Loucy (cell line): ENCODE data around the gene SEPTIN6.

Source experiments
- H2AFZ ChIP-seq: fragments of 200-600 bp; sonication (generic); 2 replicates; pipeline ENCODE4 v1.6.0; 2016; ENCODE audit warnings: antibody characterized with exemption, mild to moderate bottlenecking, low read length, moderate library complexity
- H3F3A ChIP-seq: fragments of 200-600 bp; 2 replicates; pipeline ENCODE4 v1.6.0; 2016; ENCODE audit warnings: antibody characterized with exemption, low read depth, mild to moderate bottlenecking
- H3K27me3 ChIP-seq: fragments of 200-600 bp; sonication (generic); 2 replicates; pipeline ENCODE4 v1.6.1; 2014; ENCODE audit warnings: low read length, mild to moderate bottlenecking; ENCODE audit not compliant: insufficient read depth, poor library complexity, severe bottlenecking
- H3K36me3 ChIP-seq: fragments of 200-600 bp; sonication (generic); 2 replicates; pipeline ENCODE4 v1.6.1; 2016; ENCODE audit warnings: low read length; ENCODE audit not compliant: insufficient read depth
- H3K4me1 ChIP-seq: fragments of 200-600 bp; sonication (generic); 2 replicates; pipeline ENCODE4 v1.5.1; 2014; ENCODE audit warnings: low read length, mild to moderate bottlenecking; ENCODE audit not compliant: insufficient read depth, poor library complexity, severe bottlenecking
- H3K4me2 ChIP-seq: fragments of 200-600 bp; sonication (generic); 2 replicates; pipeline ENCODE4 v1.6.0; 2014; ENCODE audit warnings: antibody characterized with exemption, low read length, low read depth, mild to moderate bottlenecking; ENCODE audit not compliant: poor library complexity, severe bottlenecking
- H3K4me3 ChIP-seq: fragments of 200-600 bp; sonication (generic); 2 replicates; pipeline ENCODE4 v1.5.1; 2014; ENCODE audit warnings: low read length, mild to moderate bottlenecking, mixed read lengths; ENCODE audit not compliant: poor library complexity, severe bottlenecking
- H3K79me2 ChIP-seq: fragments of 200-600 bp; sonication (generic); 2 replicates; pipeline ENCODE4 v1.6.1; 2014; ENCODE audit warnings: low read length; ENCODE audit not compliant: insufficient read depth
- H3K9ac ChIP-seq: fragments of 200-600 bp; sonication (generic); 2 replicates; pipeline ENCODE4 v1.6.0; 2014; ENCODE audit warnings: mild to moderate bottlenecking, low read depth, low read length, moderate library complexity; ENCODE audit not compliant: poor library complexity, severe bottlenecking
- H3K9me2 ChIP-seq: fragments of 200-600 bp; sonication (generic); replicated peaks from 2 replicates; pipeline ENCODE4 v1.6.1; 2016; ENCODE audit warnings: low read depth, low read length, mixed read lengths
- H3K9me3 ChIP-seq: fragments of 200-600 bp; sonication (generic); 2 replicates; pipeline ENCODE4 v1.6.1; 2014; ENCODE audit warnings: mild to moderate bottlenecking, antibody characterized with exemption, low read length, low read depth; ENCODE audit not compliant: insufficient read depth
- H4K20me1 ChIP-seq: fragments of 200-600 bp; sonication (generic); 2 replicates; pipeline ENCODE4 v1.6.0; 2014; ENCODE audit warnings: antibody characterized with exemption, low read length, mild to moderate bottlenecking; ENCODE audit not compliant: insufficient read depth, poor library complexity, severe bottlenecking
- EZH2phosphoT487 ChIP-seq: fragments of 200-600 bp; IDR thresholded peaks from 2 replicates; pipeline ENCODE4 v1.6.1; 2018; ENCODE audit warnings: antibody characterized with exemption, mild to moderate bottlenecking, moderate library complexity, borderline replicate concordance
- TF ChIP-seq, protein P1 (sequence below): fragments of 200-600 bp; sonication (generic); conservative IDR thresholded peaks from 2 replicates; pipeline ENCODE4 v1.5.1; 2014; ENCODE audit warnings: mild to moderate bottlenecking, antibody characterized with exemption, low read length

Gene SEPTIN6

DNA sequence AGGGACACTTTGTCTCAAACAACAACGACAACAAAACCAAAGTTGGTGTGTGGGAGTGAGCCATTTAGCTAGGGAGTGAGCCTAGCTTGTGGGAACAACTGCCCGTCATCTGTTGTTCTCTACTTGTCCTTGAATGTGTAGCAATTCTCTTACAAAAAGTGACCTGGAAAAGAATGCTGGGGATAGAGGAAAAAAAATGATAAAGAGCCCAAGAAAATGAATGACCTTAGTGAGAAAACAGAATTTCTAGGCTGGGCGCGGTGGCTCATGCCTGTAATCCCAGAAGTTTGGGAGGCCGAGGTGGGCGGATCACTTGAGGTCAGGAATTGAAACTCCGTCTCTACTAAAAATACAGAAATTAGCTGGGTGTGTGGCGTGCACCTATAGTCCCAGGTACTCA is 19.6 kb downstream of the SEPTIN6 start:
- Histone ChIP-seq H3K4me3 (no peak overlapping the region), H3K79me2 (peaks cover 91% of the 10 kb centered on the region), H2AFZ (no peak overlapping the region), H4K20me1 (peaks cover 56% of the 10 kb centered on the region), H3K9me2 (no peaks in the 10 kb centered on the region), H3K36me3 (peaks cover 62% of the 10 kb centered on the region; the same call in 1 of the 2 replicates), H3F3A (peaks cover 7% of the 10 kb centered on the region; the same call in 1 of the 2 replicates), H3K9ac (no peak overlapping the region), H3K4me2 (no peak overlapping the region), H3K4me1 (peaks cover 27% of the 10 kb centered on the region), H3K9me3 (no peaks in the 10 kb centered on the region), H3K27me3 (no peaks in the 10 kb centered on the region)
- TF ChIP-seq, protein P1, sequence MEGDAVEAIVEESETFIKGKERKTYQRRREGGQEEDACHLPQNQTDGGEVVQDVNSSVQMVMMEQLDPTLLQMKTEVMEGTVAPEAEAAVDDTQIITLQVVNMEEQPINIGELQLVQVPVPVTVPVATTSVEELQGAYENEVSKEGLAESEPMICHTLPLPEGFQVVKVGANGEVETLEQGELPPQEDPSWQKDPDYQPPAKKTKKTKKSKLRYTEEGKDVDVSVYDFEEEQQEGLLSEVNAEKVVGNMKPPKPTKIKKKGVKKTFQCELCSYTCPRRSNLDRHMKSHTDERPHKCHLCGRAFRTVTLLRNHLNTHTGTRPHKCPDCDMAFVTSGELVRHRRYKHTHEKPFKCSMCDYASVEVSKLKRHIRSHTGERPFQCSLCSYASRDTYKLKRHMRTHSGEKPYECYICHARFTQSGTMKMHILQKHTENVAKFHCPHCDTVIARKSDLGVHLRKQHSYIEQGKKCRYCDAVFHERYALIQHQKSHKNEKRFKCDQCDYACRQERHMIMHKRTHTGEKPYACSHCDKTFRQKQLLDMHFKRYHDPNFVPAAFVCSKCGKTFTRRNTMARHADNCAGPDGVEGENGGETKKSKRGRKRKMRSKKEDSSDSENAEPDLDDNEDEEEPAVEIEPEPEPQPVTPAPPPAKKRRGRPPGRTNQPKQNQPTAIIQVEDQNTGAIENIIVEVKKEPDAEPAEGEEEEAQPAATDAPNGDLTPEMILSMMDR = no peak
- no peak for TF ChIP-seq EZH2phosphoT487

DNA sequence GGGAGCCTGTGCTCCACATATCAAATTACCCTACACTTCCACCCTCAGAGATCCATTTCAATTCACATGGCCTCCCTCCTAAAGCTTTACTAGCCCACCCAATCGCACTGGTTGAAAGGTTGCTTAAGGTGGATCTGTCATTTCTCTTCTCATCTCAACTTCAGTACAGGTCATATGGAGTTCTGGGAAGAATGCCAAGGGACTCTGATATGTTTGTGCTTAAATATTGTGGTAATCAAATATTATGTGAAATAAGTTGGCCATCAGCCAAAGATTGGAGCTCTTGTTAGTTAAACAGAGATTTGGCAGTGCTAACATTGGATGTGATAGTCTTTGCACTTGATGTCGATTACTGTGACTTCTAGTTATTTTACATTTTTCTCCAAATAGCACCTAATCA is 20.5 kb downstream of the SEPTIN6 start:
- Histone ChIP-seq H3K27me3 (no peaks in the 10 kb centered on the region), H3K9me3 (no peaks in the 10 kb centered on the region), H2AFZ (no peak overlapping the region), H3K4me2 (no peak overlapping the region), H3F3A (peaks cover under 1% of the 10 kb centered on the region; the same call in 1 of the 2 replicates), H3K4me1 (peaks cover 21% of the 10 kb centered on the region), H4K20me1 (peaks cover 58% of the 10 kb centered on the region), H3K36me3 (peaks cover 70% of the 10 kb centered on the region; the same call in 1 of the 2 replicates), H3K9me2 (no peaks in the 10 kb centered on the region), H3K79me2 (peaks cover 94% of the 10 kb centered on the region), H3K4me3 (no peak overlapping the region), H3K9ac (no peak overlapping the region)
- TF ChIP-seq, protein P1 = no peak
- TF ChIP-seq EZH2phosphoT487 = no peak

DNA sequence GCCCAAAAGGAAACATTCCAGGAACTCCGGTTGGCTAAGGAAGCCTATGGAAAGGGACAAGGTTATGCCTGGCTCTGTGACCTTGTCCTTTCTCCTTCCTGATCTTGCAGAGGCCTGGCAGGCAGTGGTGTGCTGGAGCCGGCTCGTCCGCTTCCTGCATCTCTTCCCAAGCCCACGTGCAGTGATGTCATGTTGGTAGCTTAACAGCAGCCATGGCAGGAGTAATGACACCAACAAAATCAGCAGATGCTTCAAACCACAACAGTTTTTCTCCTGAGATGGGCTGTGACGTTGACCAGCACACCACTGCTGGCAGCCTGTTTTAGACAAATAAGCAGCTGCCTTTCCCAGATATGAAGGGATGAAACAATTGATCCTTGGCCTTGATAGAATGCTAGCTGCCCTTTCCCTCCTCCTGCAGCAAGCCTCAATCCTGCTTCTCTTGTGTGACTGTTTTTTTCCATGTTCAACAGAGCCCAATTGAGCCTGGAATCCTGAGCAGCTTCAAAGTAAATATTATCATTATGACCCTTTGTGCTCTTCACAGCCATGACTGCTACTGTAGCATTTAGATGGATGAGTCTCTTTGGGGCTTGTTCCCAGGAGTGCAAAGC is 23.4 kb downstream of the SEPTIN6 start:
- no peak overlapping the region for H3K4me3 ChIP-seq
- H3K27me3 ChIP-seq = no peaks in the 10 kb centered on the region
- TF ChIP-seq, protein P1 = no peak
- TF ChIP-seq EZH2phosphoT487 = no peak
- H3K4me2 ChIP-seq = no peak overlapping the region
- H4K20me1 ChIP-seq = peaks cover 48% of the 10 kb centered on the region
- peaks cover 88% of the 10 kb centered on the region for H3K79me2 ChIP-seq
- no peaks in the 10 kb centered on the region for H3K9me3 ChIP-seq
- no peak overlapping the region for H2AFZ ChIP-seq
- H3F3A ChIP-seq = no peaks in the 10 kb centered on the region
- peaks cover 76% of the 10 kb centered on the region; the same call in 1 of the 2 replicates for H3K36me3 ChIP-seq
- no peak overlapping the region for H3K9ac ChIP-seq
- no peaks in the 10 kb centered on the region for H3K9me2 ChIP-seq
- H3K4me1 ChIP-seq = peaks cover 5% of the 10 kb centered on the region
